Measurements from ENCODE around the gene MCUB.

MCUB gene

GRCh38 chr4:109627361-109627760 is 67.3 kb downstream of the MCUB start:
- no peak for DNase-seq (ENCODE audit: low read depth, low spot score)

- no peak for DNase-seq (ENCODE audit: low read depth, low spot score)
Observed at GRCh38 chr4:109629775-109630174, 69.7 kb downstream of the MCUB start.

GRCh38 chr4:109631532-109632108 is 71.6 kb downstream of the MCUB start:
- DNase-seq (ENCODE audit: low read depth, low spot score): no peak

DNA sequence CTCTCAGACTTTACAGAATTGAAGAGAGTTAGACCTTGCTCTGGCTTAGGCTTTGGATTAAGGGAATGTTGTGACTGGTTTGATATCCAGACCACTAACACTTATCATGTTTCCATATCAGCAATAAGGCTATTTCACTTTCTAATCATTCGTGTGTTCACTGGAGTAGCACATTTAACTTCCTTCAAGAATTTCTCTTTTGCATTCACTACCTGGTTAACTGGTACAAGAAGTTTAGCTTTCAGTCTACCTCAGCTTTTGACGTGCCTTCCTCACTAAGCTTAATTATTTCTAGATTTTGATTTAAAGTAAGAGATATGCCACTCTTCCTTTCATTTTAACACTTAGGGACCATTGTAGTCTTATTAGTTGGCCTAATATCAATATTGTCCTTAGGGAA is 80.6 kb downstream of the MCUB start:
- no peak for DNase-seq (ENCODE audit: low read depth, low spot score)

- no peak for DNase-seq (ENCODE audit: low read depth, low spot score)
Observed at GRCh38 chr4:109645874-109646710, 86.0 kb downstream of the MCUB start.

GRCh38 chr4:109648266-109648996 is 88.4 kb downstream of the MCUB start:
- no peak for DNase-seq (ENCODE audit: low read depth, low spot score)

DNA sequence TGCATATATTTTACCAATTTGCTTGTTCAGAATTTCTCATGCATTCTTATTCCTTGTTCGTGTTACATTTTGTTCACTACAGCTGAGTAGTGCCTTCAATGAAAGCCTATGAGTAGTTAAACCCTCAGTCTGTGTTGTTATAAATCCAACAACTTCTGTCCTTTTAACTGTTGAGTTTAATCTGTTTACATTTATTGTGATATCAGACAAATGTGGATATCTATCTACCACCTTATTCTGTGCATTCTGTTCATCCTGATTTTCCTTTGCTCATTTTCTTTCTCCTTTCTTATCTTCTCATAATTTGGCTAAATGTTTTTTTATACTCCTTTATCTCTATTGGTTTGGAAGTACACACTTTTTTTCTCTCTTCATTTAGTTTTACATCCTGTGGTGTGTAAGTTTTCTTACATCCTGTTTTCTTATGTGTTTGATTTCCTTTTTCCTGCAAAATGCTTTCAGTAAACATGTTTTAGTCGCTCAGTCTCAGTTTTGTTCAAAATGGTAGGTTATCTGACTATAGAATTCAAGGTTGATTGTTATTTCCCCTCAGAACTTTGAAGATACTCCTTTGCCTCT is 89.0 kb downstream of the MCUB start:
- DNase-seq (ENCODE audit: low read depth, low spot score): no peak

DNA sequence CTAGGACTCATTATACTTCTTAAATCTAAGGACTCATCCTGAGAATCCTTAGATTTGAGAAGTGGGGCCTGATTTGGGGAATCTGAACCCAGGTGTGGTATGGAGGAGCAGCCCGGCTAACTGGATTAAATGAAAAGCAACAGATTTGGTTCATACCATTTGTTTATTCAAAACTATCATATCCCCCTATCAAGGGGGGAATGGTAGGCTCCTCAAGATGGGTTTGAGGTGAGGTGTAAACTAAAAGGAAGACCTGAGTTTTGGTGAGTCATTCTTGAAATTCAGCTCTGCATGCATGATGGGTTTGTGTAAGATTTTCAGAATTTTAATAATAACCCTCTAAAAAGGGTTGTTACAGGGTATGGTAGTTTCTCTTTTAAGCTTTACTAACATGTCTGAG is 89.8 kb downstream of the MCUB start:
- DNase-seq (ENCODE audit: low read depth, low spot score): no peak

- no peak for DNase-seq (ENCODE audit: low read depth, low spot score)
Observed at GRCh38 chr4:109655396-109655795, 95.3 kb downstream of the MCUB start.

DNA sequence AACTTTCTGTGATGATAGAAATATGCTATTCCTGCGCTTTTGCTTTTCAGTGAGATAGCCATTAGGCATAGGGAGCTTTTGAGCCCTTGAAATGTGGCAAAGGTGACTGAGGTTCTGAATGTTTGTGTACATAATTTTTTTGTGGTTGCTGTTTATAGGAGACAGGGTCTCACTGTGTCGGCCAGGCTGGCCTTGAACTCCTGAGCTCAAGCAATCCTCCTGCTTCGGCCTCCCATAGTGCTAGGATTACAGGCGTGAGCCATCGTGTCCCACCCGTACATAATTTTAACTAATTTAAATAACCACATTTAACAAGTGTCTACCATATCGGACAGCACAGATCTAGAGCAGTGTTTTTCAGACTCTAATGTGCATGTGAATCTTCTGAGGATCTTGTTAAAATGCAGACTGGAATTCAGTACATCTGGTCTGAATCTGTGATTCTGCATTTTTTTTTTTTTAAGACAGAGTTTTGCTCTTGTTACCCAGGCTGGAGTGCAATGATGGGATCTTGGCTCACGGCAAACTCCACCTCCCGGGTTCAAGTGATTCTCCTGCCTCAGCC is 97.9 kb downstream of the MCUB start:
- DNase-seq (ENCODE audit: low read depth, low spot score): no peak

DNA sequence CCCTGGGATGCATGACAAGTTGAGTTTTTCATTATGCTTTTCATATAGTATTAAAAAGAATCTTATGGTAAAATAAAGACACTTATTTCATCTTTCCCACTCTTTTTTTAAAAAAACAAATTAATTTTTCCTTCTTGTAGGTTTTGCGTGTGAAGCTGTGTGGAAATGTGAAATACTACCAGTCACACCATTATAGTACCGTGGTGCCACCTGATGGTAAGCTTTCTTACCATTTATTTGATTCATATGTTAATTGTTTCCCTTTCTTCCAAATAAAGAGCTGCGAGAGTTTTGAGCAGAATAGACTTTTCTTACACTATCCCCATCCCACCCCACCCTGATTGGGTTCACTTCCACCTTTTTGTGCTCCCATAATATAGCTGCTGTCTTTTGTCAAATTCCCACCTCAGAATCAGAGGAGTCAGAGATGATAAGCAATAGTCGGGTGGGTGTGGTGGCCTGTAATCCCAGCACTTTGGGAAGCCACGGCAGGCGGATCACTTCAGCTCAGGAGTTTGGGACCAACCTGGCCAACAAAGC is 98.9 kb downstream of the MCUB start:
- DNase-seq (ENCODE audit: low read depth, low spot score): no peak

- DNase-seq (ENCODE audit: low read depth, low spot score): no peak
Observed at GRCh38 chr4:109662116-109662515, 102.1 kb downstream of the MCUB start.

DNA sequence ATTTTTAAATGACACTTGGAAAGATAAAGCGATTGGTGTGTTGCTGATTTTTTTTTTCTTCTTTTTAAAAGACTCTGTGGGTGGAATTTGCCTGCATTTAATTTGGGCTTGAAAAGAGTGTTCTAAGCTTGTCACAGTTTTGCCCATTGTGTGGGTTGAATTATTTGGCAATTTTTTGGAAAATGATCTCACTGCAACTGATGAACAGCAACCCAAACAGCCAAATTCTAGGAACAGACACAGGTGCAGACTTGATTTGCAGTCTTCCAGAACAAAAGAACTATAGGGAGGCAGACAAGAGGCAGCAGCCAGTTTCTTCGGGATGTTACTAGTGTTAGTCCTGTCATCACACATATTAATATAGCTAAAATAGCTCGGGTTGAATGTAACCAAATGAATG is 102.7 kb downstream of the MCUB start:
- no peak for DNase-seq (ENCODE audit: low read depth, low spot score)

DNA sequence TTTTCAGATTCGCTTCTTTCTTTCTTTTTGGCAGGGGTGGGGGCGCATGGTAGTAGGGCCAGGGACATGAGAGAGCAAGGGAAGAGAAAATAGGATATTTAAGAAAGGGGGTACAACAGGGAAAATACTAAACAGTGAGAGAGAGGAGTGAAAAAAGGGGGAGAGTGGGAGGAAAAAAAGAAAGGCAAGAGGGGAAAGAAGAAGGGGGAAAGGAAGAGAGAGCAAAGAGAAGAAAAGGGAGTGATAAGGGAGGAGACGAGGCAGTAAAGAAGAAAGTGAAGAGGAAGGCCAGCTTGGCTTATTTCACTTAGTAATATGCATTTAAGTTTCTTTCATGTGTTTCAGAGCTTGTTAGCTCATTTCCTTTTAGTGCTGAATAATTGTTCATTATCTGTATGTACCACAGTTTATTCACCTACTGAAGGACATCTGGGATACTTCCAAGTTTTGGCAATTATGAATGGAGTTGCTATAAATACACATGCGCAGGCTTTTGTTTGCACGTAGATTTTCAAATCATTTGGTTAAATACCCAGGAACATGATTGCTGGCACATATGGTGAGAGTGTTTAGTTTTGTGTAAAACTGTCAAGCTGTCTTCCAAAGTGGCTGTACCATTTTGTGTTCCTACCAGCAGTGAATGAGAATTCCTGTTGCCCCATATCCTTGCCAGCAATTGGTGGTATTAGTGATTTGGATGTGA is 105.9 kb downstream of the MCUB start:
- no peak for DNase-seq (ENCODE audit: low read depth, low spot score)

GRCh38 chr4:109671350-109671749 is 111.3 kb downstream of the MCUB start:
- DNase-seq (ENCODE audit: low read depth, low spot score): no peak

DNA sequence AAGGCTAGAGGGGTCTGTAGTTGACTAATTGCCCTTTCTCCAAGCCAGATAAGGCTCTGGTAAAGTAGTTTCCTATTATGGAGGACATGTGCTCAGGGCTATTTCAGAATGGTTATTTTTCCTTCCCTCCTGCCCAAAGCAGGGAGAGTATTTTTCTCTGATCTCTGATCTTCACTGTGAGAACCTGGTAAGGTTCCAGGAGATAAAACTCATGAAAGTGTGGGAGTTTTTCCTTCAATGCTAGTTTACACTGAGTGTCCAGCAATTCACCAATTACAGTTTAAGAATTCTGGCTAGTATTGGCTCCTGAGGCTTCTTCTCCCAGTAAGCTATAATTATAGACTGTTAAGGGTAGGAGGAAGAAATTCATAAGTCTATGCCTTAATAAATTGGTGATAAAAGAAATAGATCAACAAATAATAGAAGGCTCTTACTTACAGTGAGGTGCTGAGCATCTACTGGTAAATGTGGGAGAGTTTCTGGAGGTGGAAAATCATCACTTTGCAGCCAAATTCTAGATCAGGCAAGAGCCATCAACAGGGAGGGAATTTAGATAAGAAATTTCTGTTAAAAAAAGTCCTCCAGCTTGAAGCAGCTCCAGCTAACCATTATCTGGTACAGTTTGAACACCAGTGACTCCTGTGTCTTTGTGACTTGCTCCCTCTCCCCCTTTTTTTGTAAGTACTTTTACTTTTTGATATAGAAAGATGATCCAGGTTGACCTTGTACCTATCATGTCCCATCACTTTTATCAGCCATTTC is 112.3 kb downstream of the MCUB start:
- no peak for DNase-seq (ENCODE audit: low read depth, low spot score)

- DNase-seq (ENCODE audit: low read depth, low spot score): no peak
Observed at GRCh38 chr4:109673303-109673702, 113.3 kb downstream of the MCUB start.

DNA sequence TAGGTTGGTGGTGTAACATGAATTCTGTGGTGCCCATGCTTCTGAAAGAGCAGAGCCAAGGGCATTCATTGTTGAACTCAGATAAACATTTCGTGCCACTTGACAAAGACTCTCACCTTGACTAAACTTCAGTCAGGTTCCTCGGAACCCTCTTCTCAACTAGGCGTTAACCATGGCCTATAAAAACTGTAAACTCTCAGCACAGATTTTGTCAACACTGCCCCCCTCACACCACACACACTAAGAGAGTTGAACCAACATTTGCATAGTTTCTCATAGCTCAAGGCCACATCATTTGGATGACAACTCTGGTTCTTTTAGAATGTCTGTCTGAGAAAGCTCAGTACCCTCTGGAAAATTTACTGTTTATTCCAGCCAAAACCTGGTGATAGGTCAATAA is 115.1 kb downstream of the MCUB start:
- no peak for DNase-seq (ENCODE audit: low read depth, low spot score)

- DNase-seq (ENCODE audit: low read depth, low spot score): no peak
Observed at GRCh38 chr4:109675843-109676242, 115.8 kb downstream of the MCUB start.

GRCh38 chr4:109676886-109677285 is 116.8 kb downstream of the MCUB start:
- no peak for DNase-seq (ENCODE audit: low read depth, low spot score)
